NCI-H510A (cell line): ENCODE data around the gene PADI4.
"Not testable (repeated sequence)": the region's sequence is repeated elsewhere in the genome, so short reads cannot be mapped to it uniquely, and the experiment has no call there.

Experiments used
- DNase-seq: peaks from one replicate; lab custom pipeline; 2025; lab: John Stamatoyannopoulos, UW

PADI4 gene

DNA sequence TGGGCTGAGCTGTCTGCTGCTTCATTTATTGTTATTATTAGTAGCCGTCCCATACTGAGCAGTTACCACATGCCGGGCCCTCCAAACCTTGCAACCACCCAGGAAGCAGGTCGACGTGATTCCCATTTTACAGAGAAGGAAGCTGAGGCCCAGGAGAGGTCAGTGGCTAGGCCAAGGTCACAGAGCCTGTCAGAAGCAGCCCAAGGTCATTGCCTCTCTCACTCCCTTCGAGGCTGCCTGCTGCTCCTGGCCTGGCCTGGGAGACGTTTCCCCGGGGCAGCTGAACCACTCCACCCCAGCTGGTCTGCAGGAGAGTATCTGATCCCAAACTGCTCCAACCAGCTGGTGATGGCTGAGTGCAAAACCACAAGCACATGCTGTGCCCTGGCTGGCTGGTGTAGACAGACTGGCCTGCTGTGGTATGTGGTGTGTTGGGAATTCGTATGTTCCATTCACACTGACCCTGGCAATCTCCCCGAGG is 6.5 kb downstream of the PADI4 start:
- DNase-seq, result no peak

DNA sequence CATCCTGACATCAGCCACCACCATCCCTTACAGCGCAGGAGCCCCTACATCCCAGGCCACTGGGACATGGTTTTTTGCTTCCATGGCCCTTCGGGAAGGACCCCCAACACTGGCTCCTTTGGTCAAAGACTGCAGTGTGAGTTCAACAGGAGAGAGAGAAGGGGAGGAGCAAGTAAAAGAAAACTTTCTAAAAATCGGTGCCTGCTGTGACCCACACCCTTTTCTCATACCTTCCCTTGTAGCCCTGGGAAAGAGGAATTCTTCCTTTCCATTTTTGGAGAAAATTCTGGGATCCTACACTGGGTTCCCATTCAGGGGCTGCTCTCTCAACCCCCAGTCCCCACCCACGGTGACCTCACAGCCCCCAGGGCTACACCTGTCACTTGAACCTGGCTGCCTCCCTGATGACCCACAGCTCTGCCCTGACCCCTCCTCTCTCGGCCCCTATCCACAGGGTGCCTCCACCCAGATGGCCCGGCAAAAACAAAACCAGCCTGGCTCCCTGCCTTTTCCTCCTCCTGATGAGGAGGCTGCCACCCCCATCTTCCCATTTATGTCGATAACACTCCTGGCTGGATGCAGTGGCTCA is 7.6 kb downstream of the PADI4 start:
- no peak for DNase-seq

DNA sequence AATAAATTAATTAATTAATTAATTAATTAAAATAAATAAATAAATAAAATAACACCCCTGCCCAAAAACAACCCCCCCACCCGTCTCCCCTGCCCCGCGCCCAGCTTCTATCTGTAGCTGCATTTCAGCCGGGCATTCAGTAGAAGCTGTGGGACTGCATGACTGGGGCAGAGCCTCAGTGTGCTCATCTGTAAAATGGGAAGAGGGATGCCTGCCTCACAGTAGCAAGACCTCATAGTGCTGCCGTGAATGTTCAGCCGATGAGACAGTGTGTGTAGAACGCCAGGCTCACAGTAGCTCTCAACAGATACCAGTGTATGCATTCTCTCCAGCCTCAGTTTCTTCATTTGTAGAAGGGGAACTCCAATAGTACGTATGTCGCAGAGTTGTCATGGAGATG is 8.7 kb downstream of the PADI4 start:
- no peak for DNase-seq

DNA sequence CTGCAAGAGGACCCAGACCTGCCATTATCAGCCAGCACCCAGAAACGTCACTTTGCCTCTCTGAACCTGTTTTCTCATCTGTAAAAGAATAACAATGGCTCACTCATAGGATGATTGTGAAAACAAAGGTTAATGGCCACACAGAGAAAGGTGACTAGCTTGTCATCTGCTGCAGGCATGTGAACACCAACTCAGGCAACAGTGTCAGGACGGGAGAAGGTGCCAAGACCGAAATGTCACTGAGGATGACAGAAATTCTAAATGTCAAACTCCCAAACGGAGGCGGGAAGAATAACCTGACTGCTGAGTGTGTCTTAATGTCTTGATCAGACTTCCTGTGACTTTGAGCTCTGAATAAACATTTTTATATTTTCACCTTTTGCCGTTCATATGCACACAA is 10.3 kb downstream of the PADI4 start:
- DNase-seq, result no peak

DNA sequence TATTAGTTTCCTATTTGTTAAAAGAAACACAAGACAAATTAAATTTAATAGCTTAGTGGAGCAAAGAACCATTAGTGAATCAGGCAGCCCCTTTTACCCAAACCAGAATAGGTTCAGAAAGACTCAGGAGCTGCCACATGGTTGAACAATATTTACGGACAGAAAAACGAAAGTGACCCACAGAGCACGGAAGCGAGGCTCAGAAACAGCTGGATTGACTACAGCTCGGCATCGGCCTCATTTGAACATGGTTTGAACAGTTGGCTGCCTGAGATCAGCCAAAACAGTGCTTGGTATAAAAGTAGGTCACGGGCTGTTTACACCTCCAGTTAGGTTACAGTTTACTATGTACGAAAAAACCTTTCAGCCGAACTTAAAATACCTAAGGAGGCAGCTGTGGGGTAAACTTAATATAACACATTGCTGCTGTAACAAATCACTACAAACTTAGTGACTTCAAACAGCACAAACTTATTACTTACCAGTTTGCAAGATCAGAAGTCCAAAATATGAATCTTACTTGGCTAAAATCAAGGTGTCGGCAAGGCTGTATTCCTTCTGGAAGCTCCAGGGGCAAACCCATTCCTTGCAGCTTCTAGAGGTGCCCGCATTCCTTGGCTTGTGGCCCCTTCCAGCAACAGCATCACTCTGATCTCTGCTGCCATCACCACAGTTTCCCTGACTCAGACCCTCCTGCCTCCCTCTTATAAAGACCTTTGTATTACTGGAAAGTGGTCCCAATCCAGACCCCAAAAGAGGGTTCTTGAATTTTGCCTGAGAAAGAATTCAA is 11.8 kb downstream of the PADI4 start:
- no peak for DNase-seq

DNA sequence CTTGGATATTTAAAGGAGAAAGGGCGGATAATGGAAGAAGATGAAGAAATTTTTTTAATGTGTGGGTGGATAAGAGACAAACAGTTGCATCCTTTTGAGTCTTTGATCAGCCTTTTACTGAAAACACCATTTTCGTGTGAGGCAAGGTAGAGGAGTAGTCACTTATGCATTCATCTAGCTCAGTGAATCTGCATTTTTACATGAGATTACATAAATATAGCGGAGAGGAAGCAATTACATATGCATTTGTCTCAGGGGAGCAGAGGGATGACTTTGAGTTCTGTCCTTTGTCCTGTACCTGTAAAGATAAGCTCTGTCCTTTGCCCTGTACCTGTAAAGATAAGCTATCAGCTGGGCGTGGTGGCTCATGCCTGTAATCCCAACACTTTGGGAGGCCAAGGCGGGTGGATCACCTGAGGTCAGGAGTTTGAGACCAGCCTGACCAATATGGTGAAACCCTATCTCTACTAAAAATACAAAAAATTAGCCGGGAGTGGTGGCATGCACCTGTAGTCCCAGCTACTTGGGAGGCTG is 13.9 kb downstream of the PADI4 start:
- DNase-seq, result not testable (repeated sequence)

DNA sequence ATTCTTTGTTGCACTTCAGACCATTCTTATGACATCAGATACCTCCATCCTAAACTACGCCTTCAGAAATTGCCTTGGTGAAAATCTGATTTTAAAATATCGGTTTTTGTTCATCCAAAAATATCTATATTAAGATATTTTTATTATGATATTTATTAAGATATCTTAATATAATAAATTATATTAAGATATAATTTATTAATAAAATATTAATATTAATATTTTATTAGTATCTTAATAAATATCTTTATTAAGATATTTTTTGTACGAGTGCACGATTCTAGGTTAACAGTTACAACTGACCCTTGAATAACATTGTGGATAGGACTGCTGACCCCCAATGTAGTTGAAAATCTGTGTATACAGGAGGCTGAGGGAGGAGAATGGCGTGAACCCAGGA is 20.9 kb downstream of the PADI4 start:
- no peak for DNase-seq

DNA sequence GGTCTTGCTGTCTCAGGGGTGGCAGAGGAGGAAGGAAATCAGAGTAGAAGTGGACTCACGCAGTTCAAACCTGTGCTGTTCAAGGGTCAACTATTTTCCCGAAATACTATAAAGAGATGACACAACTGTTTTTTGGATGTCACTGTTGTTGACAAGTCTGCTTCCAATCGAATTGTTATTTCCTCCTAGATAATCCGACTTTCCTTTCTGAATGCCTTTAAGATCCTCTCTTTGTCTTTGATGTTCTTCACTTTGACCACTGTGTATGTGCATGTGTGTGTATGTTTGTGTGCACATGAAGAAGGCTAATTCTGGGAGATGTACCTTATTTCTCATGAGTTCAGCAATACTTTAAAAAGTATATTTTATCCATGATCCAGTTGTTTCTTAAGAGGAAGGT is 21.6 kb downstream of the PADI4 start:
- DNase-seq, result no peak

DNA sequence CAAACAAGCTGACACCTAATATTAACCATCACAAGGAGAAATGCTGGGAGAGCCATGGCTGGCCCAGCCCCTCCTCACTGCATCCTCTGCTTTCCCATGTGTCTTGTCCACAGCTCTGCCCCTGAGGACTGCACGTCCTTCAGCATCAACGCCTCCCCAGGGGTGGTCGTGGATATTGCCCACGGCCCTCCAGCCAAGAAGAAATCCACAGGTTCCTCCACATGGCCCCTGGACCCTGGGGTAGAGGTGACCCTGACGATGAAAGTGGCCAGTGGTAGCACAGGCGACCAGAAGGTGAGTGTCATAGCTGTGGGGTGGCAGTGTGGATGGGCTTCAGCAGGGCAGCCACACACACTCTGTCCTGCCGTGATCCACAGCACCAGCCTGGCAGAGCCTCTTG is 22.9 kb downstream of the PADI4 start:
- no peak for DNase-seq

DNA sequence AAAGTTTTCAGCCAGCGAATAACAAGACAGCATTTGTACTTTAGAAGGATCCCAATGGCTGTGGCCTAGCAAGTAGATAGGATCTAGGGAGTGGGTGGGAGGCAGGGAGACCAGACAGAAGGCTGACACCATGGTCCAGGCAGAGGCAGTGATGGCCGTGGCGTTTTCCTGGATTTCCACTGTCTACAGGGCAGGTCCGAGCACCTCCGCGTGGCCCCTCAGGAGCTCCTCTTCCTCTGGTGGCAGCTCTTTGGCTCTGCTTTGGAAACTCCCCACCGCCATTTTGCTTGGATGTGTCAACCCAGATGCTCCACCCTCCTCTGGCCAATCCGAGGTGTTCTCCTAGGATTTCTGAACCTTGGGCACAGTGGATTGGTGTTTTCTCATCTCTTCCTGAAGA is 25.1 kb downstream of the PADI4 start:
- no peak for DNase-seq

DNA sequence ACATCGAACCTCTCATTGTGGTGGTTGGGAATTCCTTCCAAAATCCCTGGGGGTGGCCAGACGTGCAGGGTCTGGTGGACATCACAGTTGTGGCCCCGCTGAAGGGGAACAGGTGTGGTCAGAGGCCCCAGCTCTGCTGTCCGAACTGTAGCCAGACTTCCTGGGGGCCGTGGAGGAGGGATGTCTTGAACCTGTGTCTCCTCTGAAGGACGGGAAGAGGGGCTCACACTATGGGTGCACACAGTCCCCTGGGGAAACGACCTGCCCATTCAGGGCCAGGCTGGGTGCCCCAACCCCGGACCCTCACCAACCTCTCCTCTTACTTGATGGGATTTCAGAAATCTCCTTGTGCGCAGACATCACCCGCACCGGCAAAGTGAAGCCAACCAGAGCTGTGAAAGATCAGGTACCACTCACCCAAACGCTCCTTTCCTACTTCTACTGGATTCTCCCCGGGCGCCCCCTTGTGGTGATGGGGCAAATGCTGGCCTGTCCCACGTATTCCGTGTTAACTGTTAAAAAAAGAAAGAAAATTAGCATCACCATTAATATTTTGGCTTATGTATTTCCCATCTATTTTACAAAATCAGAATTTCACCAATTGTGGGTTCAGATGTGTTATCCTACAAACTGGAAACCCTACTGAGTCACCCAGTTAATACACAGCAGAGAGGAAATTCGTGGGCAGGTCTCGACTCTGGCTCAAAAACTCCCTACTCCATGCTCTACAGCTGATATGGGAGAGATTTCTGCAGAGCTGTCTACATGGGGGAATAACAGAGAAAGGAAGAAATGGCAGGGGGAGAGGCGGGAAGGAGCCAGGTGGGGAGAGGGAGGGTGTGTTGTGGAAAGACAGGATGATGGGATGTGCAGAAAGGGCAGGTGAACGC is 28.1 kb downstream of the PADI4 start:
- DNase-seq, result peak; percentile 23

DNA sequence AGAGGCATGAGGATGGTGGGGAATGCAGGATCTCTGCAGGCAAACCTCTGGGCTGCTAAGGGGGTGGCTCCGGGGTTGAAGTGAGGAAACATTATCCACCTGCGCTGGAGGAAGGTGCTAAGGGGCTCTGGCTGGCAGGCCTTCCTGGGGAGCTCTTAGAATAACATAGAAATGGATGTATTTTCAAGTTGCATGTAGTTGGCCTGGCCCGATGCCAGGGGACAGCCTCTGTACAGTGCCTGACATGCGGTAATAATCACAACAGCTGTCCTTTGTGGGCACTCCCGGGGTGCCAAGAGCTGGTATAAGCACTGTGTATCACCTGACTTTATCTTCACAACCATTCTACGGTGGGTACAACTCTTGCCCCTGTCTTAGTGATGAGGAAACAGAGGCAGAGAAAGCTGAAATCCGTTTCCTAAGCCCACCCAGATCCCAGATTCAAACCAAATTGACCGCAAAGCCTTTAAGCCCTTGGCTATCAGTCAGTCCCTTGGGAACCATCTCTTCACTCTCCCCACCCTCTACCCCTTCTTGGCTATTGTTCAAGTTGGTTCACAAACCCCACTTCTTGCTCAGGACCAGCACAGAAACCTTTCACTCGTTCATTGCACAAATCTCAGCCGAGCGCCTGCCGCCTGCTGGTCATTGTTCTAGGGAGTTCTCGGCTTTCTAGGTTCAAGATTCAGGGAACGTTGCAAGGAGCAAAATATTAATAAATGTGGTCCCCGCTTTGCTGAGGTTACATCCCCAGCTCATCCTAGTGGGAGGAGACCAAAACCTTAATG is 30.9 kb downstream of the PADI4 start:
- DNase-seq, result no peak

DNA sequence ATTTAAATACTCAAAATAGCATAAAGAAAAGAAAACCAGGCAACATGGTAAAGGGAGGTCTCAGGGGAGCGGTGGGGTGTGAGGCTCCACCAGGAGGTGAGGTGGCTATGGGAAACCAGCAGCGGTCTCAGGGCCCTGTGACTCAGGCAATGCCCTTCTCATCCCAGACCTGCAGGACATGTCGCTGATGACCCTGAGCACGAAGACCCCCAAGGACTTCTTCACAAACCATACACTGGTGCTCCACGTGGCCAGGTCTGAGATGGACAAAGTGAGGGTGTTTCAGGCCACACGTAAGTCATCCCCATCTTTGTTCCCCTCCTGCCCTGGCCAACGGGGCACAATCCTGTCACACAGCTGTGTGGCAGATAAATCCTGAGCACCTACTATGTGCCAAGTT is 31.5 kb downstream of the PADI4 start:
- no peak for DNase-seq

DNA sequence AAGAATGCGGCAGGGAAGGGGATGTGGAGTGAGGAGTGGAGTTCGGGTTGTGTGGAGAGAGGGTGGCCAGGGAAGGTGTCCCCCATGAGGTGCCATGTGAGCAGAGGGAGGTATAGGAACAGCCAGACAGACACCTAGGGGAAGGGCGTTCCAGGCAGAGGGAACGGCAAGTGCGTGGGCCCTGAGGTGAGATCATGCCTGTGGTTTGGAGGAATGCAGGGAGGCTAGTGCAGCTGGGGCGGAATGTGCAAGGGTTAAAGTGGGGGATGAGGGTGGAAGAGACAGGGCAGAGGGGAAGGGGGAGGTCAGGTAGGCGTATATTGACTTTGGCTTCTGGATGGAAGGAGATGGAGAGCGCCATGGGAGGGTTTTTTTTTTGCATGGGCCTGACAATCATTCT is 32.4 kb downstream of the PADI4 start:
- DNase-seq, result no peak

DNA sequence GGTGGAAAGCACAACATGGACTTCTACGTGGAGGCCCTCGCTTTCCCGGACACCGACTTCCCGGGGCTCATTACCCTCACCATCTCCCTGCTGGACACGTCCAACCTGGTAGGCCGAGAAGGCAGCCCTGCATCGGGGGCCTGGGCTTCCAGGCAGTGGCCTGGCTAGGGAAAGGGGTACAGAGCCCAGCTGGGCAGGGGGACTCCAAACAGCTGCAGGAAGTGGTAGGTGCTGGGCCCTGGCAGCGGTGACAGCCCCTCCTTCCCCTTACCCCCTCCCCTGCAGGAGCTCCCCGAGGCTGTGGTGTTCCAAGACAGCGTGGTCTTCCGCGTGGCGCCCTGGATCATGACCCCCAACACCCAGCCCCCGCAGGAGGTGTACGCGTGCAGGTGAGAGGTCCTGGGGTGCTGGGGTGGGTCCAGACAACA is 34.0 kb downstream of the PADI4 start:
- DNase-seq, result no peak

DNA sequence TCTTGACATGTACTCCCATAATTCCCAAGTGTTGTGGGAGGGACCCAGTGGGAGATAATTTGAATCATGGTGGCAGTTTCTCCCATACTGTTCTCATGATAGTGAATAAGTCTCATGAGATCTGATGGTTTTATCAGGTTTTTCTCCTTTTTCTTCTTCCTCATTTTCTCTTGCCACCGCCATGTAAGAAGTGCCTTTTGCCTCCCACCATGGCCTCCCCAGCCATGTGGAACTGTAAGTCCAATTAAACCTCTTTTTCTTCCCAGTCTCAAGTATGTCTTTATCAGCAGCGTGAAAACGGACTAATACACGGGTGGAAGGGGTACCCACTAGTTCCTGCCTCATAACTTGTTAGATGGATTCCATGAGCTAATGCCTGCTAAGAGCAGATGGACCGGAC is 37.5 kb downstream of the PADI4 start:
- not testable (repeated sequence) for DNase-seq

DNA sequence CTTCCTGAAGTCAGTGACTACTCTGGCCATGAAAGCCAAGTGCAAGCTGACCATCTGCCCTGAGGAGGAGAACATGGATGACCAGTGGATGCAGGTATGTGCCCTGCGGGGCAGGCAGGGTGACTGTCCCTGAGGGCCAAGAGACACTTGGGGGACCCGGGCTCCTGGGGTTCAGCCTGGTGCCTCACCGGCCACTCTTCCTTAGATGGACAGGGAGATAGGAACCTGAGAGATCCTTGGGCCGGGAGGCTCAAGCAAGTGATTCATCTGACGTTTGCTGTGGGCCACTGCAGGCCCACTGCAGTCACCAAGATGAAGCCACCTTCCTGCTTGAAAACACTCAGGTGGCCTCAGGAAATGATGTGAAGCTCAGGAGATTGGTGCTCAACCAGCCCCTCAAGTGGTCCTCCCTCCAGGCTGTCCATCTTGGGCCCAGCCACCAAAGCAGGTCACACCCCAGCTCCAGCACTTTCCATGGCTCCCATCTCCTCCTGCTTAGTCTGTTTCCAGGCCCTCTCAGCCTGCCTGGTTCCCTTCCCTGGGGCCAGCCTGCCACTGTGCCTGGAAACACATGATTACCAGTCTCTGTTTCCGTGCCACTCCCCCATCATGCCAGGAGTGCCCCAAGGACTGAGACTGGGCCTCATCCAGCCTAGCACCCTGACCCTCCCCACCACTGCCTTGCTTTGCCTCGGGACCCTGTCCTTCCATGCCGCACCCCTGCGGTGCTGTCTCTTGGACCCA is 38.2 kb downstream of the PADI4 start:
- DNase-seq, result no peak

DNA sequence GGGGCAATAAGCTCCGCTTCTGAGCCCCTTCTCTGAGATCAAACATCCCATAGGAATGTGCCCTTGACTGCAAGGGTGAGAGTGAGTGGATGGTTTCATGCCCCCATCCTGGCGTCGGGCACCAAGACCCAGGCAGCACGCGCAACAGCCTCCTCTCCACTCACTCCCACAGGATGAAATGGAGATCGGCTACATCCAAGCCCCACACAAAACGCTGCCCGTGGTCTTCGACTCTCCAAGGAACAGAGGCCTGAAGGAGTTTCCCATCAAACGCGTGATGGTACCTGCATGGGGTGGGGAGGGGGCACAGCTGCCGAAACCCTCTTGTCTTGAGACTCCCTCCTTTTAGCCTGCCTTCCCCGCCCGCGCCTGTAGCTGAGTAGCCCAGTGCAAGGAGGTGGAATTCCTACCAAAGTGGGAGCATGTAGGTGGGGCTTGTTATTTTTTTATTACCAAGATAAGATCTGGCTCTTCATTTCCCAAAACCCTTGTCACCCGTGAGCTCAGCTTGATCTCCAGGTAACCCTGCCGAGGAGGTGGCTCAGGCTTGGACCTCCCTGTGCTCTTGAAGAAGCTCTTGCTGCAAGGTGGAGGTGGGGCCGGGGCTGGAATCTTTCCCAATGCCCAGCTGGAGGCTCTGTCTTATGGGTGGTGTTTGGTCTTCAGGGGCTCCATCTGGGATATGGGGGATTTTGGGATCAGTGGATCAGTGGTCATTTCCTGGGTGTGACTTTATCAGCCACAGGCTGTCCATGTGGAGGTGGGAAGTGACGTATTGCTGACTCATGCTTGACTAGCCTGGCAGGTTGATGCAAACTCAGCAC is 40.0 kb downstream of the PADI4 start:
- DNase-seq, result no peak

DNA sequence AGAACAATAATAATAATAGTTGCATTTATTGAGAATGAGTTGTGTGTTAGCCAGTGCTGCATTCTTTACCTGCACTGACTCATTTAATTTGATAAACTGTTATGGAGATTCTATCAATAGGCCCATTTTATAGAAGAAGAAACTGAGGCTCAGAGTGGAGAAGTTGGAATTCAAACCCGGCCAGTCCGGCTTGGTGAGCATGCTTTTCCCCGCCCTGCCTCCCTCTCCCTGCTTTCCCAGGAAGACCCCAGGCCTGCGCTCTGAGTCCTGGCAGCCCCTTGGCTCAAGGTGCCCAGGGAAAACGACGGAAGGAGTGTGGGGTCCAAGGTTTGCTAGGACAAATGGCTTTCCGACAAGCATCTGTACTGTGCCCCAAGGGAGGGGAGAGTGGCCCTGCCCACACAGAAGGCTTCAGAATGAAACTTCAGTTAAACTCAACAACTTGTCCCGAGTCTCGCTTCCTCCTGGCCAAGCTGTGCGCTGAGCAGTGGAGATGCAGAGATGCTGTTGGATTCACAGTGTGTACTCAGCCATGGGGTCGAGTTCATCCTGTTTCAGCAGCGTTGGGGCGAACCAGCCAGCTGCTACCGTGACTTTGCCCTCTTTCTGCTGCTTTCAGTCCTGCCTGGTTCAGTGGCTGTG is 40.7 kb downstream of the PADI4 start:
- DNase-seq, result no peak

DNA sequence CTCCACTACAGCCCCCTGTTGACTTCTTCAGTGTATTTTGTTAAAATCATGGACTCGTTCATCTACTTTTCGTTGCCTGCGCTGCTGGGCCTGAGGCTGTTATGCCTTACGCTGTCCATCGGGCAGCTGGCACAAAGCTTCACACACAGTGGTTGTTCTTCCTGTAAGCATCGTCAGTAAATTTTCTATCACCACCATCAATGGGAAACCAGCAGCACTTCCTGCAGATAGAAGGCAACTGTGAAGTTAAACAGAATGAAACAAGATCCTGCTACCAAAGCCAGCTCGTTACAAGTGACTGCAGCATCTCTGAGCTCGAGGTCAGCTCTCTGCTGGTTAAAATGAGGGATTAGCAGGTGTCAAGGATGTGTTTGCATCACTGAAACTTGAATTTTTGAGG is 42.1 kb downstream of the PADI4 start:
- no peak for DNase-seq
